Upper lobe of left lung (tissue), 4 donors: ENCODE data around the gene HOATZ.

Experiments
- POLR2AphosphoS5 ChIP-seq, 2 donors: sonication (generic); formaldehyde crosslinking; IDR thresholded peaks; one replicate each; pipeline ENCODE4 v1.5.1; 2017; ENCODE audit warnings: antibody characterized with exemption in 2 of 2
- TF ChIP-seq, protein P1 (sequence below), 6 experiments: fragments of 450-650 bp in 4 of 6; fragments of 200-600 bp in 2 of 6; sonication (generic) in 2 of 6; IDR thresholded peaks; one replicate each; pipeline ENCODE4 v1.5.1; 2016 to 2019; ENCODE audit warnings: antibody characterized with exemption in 6 of 6

DNA sequence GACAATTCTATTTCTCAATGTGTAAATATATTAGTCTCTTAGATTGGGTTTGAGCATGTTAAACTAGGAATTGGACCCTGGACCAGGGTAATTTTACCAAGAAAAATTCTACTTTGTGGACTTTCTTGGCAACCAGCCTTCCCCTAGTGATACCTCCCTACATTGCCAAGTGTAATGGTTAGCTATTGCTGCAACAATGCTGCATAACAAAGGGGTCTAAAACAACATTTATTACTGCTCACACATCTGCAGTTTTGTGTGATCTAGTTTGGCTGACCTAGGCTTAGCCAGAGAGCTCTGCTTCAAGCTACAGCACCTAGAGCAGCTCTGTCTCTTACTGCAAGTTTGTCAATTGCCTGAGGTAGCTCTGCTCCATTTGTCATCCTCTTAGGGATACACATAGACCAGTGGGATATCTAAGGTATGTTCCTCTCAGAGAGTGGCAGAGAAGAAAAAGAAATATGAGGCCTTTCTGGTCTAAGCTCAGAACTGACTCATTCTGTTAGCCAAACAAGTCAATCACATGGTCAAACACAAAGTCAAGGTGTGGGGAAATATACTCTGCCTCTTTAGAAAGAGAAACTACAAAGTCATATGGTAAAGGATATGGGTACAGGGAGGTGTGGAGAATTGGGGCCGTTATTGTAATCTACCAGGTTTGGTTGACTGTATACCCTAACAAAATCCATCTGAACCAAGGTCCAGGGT, 24.0 kb downstream of the HOATZ start:
- TF ChIP-seq, protein P1, sequence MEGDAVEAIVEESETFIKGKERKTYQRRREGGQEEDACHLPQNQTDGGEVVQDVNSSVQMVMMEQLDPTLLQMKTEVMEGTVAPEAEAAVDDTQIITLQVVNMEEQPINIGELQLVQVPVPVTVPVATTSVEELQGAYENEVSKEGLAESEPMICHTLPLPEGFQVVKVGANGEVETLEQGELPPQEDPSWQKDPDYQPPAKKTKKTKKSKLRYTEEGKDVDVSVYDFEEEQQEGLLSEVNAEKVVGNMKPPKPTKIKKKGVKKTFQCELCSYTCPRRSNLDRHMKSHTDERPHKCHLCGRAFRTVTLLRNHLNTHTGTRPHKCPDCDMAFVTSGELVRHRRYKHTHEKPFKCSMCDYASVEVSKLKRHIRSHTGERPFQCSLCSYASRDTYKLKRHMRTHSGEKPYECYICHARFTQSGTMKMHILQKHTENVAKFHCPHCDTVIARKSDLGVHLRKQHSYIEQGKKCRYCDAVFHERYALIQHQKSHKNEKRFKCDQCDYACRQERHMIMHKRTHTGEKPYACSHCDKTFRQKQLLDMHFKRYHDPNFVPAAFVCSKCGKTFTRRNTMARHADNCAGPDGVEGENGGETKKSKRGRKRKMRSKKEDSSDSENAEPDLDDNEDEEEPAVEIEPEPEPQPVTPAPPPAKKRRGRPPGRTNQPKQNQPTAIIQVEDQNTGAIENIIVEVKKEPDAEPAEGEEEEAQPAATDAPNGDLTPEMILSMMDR (IDR thresholded peaks at IDR 0.05): no peak
- no peak for TF ChIP-seq POLR2AphosphoS5 (IDR thresholded peaks at IDR 0.05)
